Stimulated activated naive B cell treated with anti-CD40 and anti-IgM and Interleukin-4, amounts not matched to agents 10 μg/mL and 1 μg/mL and 100 μg/mL, for 72 hours (primary cell): ENCODE data around the gene SLC6A6.
"Not testable (repeated sequence)": the region's sequence is repeated elsewhere in the genome, so short reads cannot be mapped to it uniquely, and the experiment has no call there.

Source experiments
- ATAC-seq, 2 donors: fragments of 150-1000 bp; cut with Tn5 transposase; replicated peaks; 2 replicates each; pipeline ENCODE4 v1.10.0; 2021; ENCODE audit warnings: moderate library complexity in 1 of 2
- DNase-seq: peaks from one replicate; pipeline ENCODE4 v3.0.0; 2021
- H3K27ac Mint-ChIP-seq: one replicate; pipeline ENCODE4 v1.8.0; 2022; ENCODE audit warnings: mild to moderate bottlenecking, mixed read lengths
- H3K27me3 Mint-ChIP-seq, 2 donors: one replicate each; pipeline ENCODE4 v1.8.0; 2022; ENCODE audit warnings: mixed read lengths in 2 of 2
- H3K36me3 Mint-ChIP-seq, 2 donors: one replicate each; pipeline ENCODE4 v1.8.0; 2022; ENCODE audit warnings: mixed read lengths in 2 of 2, mild to moderate bottlenecking in 1 of 2
- H3K4me1 Mint-ChIP-seq, 2 donors: one replicate each; pipeline ENCODE4 v1.8.0; 2022; ENCODE audit warnings: mixed read lengths in 2 of 2, mild to moderate bottlenecking in 1 of 2
- H3K4me3 Mint-ChIP-seq, 2 donors: one replicate each; pipeline ENCODE4 v1.8.0; 2022; ENCODE audit warnings: mild to moderate bottlenecking in 2 of 2, mixed read lengths in 2 of 2, moderate library complexity in 1 of 2
- H3K9me3 Mint-ChIP-seq, 2 donors: one replicate each; pipeline ENCODE4 v1.8.0; 2022; ENCODE audit warnings: mixed read lengths in 2 of 2, mild to moderate bottlenecking in 1 of 2

SLC6A6 gene

GRCh38 chr3:14398797-14399106 is 3.7 kb upstream of the SLC6A6 start:
- Mint-ChIP-seq H3K4me1 (peaks cover 31 to 48% of the 10 kb centered on the region in 2 donors), H3K27ac (no peak overlapping the region), H3K36me3 (peaks cover 0 to 5% of the 10 kb centered on the region in 2 donors), H3K9me3 (no peaks in the 10 kb centered on the region), H3K27me3 (no peaks in the 10 kb centered on the region), H3K4me3 (no peak overlapping the region)
- DNase-seq (no peak), ATAC-seq (no peak)

- Mint-ChIP-seq H3K4me1 (peaks cover 43 to 69% of the 10 kb centered on the region in 2 donors), H3K27ac (peak overlapping the region; percentile 98), H3K4me3 (peak overlapping the region; percentile 93 to 97), H3K27me3 (no peaks in the 10 kb centered on the region), H3K36me3 (peaks cover 8 to 24% of the 10 kb centered on the region in 2 donors), H3K9me3 (no peaks in the 10 kb centered on the region)
- DNase-seq (no peak), ATAC-seq (peak; percentile 2 to 3)
Observed at GRCh38 chr3:14401692-14402303, 608 bp upstream of the SLC6A6 start.

GRCh38 chr3:14403619-14404155 is 1.3 kb downstream of the SLC6A6 start:
- H3K27me3 Mint-ChIP-seq = no peaks in the 10 kb centered on the region
- DNase-seq = no peak
- H3K9me3 Mint-ChIP-seq = no peaks in the 10 kb centered on the region
- H3K36me3 Mint-ChIP-seq = peaks cover 11 to 32% of the 10 kb centered on the region in 2 donors
- ATAC-seq = no peak
- peak overlapping the region; percentile 96 for H3K27ac Mint-ChIP-seq
- H3K4me3 Mint-ChIP-seq = peak overlapping the region; percentile 93 to 97
- peaks cover 40 to 69% of the 10 kb centered on the region in 2 donors for H3K4me1 Mint-ChIP-seq

DNA sequence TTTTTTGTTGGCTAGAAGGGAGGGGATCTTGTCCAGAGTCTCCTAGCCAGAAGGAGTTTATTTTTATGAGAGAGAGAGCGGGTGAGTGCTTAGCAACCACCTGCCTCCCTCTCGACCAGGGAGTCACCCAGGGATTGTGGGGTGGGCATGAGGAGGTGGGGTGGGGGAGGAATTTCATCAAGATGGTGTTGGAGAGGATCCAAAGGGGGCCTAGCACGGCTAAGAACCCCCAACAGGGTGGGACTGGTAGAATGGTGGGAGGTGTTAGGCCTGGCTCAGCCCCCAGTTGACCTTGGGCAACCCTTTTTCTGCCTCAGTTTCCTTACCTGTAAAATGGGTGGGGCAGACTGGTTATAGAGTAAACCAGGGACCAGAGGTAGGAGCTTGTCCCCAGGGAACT is 1.8 kb downstream of the SLC6A6 start:
- H3K27me3 Mint-ChIP-seq = no peaks in the 10 kb centered on the region
- no peaks in the 10 kb centered on the region for H3K9me3 Mint-ChIP-seq
- peaks cover 13 to 32% of the 10 kb centered on the region in 2 donors for H3K36me3 Mint-ChIP-seq
- DNase-seq = no peak
- no peak for ATAC-seq
- peak overlapping the region; percentile 93 to 97 for H3K4me3 Mint-ChIP-seq
- peaks cover 40 to 72% of the 10 kb centered on the region in 2 donors for H3K4me1 Mint-ChIP-seq
- peak overlapping the region; percentile 96 for H3K27ac Mint-ChIP-seq

DNA sequence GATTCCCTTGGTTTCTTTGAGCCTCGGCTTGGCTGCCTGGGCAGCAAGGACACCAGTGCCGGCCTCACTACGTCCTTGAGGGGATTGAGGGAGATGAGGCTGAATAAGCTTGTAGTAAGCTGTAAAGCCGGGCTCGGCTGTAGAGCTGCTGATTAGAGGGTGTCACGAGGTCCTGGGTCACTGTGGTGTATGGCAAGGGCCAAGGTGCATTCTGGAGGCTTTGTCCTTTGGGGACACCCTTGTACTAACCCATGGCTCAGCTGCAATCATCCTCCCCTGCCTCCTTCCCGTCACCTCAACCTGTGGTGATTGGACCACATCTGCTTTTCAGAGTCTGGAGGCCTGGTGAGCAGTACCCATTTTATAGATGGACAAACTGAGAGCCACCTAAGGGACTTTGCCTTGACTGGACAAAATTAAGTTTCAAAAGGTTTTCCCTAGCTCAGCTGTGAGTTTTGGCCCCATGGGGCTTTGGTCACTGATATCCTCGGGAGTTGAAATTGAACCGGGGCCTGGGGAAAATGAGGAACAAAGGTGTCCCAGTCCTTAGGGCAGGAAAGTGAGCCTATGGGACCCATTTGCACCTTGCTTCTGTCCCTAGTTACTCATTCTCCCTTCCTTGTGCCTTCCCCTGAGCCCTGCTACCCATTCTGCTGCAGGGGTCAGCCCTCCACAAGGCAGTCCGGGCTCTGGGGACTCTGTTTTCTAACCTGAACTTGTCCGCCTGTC is 2.4 kb downstream of the SLC6A6 start:
- H3K4me1 Mint-ChIP-seq = peaks cover 45 to 78% of the 10 kb centered on the region in 2 donors

GRCh38 chr3:14405360-14406238 is 3.2 kb downstream of the SLC6A6 start:
- Mint-ChIP-seq H3K27me3 (no peaks in the 10 kb centered on the region), H3K27ac (peak overlapping the region; percentile 5), H3K9me3 (no peaks in the 10 kb centered on the region), H3K4me3 (peak overlapping the region; percentile 39 to 61), H3K4me1 (peaks cover 50 to 83% of the 10 kb centered on the region in 2 donors), H3K36me3 (peaks cover 15 to 38% of the 10 kb centered on the region in 2 donors)
- DNase-seq (no peak), ATAC-seq (no peak)

More for the DNA sequence above, 2.4 kb downstream of the SLC6A6 start:
- DNase-seq (no peak), ATAC-seq (no peak)
- Mint-ChIP-seq H3K27ac (peak overlapping the region; percentile 96), H3K27me3 (no peaks in the 10 kb centered on the region), H3K4me3 (peak overlapping the region; percentile 93 to 97), H3K9me3 (no peaks in the 10 kb centered on the region), H3K36me3 (peaks cover 15 to 37% of the 10 kb centered on the region in 2 donors)

GRCh38 chr3:14406336-14406735 is 3.9 kb downstream of the SLC6A6 start:
- ATAC-seq = no peak

GRCh38 chr3:14406766-14407165 is 4.4 kb downstream of the SLC6A6 start:
- no peak for DNase-seq
- H3K36me3 Mint-ChIP-seq = peaks cover 24 to 50% of the 10 kb centered on the region in 2 donors
- H3K4me1 Mint-ChIP-seq = peaks cover 54 to 83% of the 10 kb centered on the region in 2 donors
- no peak overlapping the region for H3K4me3 Mint-ChIP-seq
- no peak overlapping the region for H3K27ac Mint-ChIP-seq
- no peaks in the 10 kb centered on the region for H3K9me3 Mint-ChIP-seq
- no peaks in the 10 kb centered on the region for H3K27me3 Mint-ChIP-seq
- no peak for ATAC-seq

More at GRCh38 chr3:14406336-14406735, 3.9 kb downstream of the SLC6A6 start:
- no peak overlapping the region for H3K4me3 Mint-ChIP-seq
- no peak for DNase-seq
- H3K36me3 Mint-ChIP-seq = peaks cover 20 to 45% of the 10 kb centered on the region in 2 donors
- peaks cover 53 to 83% of the 10 kb centered on the region in 2 donors for H3K4me1 Mint-ChIP-seq
- H3K9me3 Mint-ChIP-seq = no peaks in the 10 kb centered on the region
- peak overlapping the region; percentile 42 for H3K27ac Mint-ChIP-seq
- no peaks in the 10 kb centered on the region for H3K27me3 Mint-ChIP-seq

GRCh38 chr3:14407203-14407602 is 4.8 kb downstream of the SLC6A6 start:
- ATAC-seq = no peak
- no peak overlapping the region for H3K27ac Mint-ChIP-seq
- H3K9me3 Mint-ChIP-seq = no peaks in the 10 kb centered on the region
- H3K27me3 Mint-ChIP-seq = no peaks in the 10 kb centered on the region
- peaks cover 24 to 52% of the 10 kb centered on the region in 2 donors for H3K36me3 Mint-ChIP-seq
- DNase-seq = no peak
- peaks cover 53 to 82% of the 10 kb centered on the region in 2 donors for H3K4me1 Mint-ChIP-seq
- H3K4me3 Mint-ChIP-seq = no peak overlapping the region

GRCh38 chr3:14409779-14410063 is 7.3 kb downstream of the SLC6A6 start:
- ATAC-seq, H3K9me3 Mint-ChIP-seq, H3K27me3 Mint-ChIP-seq, DNase-seq: not testable (repeated sequence)
- Mint-ChIP-seq H3K4me3 (peak overlapping the region in 1 of 2 donors; percentile 41), H3K27ac (peak overlapping the region; percentile 96), H3K4me1 (peaks cover 58 to 87% of the 10 kb centered on the region in 2 donors), H3K36me3 (peaks cover 29 to 52% of the 10 kb centered on the region in 2 donors)

- Mint-ChIP-seq H3K27ac (peak overlapping the region; percentile 96), H3K36me3 (peaks cover 32 to 55% of the 10 kb centered on the region in 2 donors), H3K4me3 (peak overlapping the region; percentile 58 to 63), H3K9me3 (no peaks in the 10 kb centered on the region), H3K4me1 (peaks cover 61 to 87% of the 10 kb centered on the region in 2 donors), H3K27me3 (no peaks in the 10 kb centered on the region)
- DNase-seq (no peak), ATAC-seq (peak; percentile 40 to 41)
Observed at GRCh38 chr3:14410106-14410502, 7.7 kb downstream of the SLC6A6 start.

DNA sequence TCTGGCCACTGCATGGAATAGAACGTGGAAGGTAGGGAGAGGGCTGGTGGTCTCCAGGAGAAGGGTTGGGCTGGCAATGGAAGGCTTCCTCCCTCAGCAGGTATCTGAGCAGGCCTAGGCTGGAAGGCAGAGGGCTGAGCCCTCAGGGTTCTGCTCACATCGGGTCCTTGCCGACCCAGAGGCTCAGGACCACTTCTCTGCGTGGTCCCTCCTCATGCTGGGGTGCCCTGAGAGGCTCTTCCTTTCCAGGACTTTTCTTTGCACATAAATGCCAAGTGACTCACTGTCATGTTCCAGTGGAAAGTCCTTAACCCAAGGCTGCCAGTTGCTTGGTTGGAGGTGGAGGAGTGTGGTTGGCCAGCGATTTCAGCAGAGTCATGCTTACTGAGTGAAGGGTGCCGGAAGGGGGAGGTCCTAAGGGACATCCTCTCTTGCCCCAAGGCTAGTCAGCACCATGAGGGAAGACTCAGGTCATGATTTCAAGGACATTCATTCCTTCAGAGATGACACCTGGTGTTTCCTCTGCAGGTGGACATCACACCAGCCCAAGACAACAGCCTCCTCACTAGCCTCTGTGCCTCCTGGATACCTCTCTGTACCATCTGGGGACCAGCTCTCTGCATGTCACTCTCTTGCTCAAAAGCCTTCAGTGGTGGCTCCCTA is 8.2 kb downstream of the SLC6A6 start:
- Mint-ChIP-seq H3K4me1 (peaks cover 59 to 87% of the 10 kb centered on the region in 2 donors), H3K27ac (peak overlapping the region; percentile 96), H3K27me3 (no peaks in the 10 kb centered on the region), H3K9me3 (no peaks in the 10 kb centered on the region), H3K4me3 (peak overlapping the region; percentile 58 to 63), H3K36me3 (peaks cover 32 to 54% of the 10 kb centered on the region in 2 donors)
- peak; percentile 87 for ATAC-seq
- DNase-seq = peak; percentile 55

DNA sequence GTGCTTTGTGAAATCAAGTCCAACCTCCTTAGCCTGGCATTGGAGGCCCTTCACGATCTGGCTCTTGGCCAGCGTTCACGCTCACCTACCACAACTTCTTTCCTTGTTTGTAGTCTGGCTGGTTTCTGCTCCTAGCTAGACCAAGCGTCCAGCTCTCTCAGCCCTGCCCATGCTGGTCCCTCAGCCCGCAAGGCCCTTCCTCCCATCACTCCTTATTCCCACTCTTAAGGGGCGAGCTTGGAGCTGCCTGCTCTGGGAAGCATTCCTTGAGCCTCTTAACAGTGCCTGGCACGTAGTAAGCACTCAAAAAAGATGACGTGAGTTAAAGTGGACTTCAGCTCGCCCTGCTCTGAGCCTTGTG is 8.7 kb downstream of the SLC6A6 start:
- Mint-ChIP-seq H3K27me3 (no peaks in the 10 kb centered on the region), H3K36me3 (peaks cover 29 to 54% of the 10 kb centered on the region in 2 donors), H3K9me3 (no peaks in the 10 kb centered on the region), H3K4me3 (peak overlapping the region in 1 of 2 donors; percentile 55), H3K4me1 (peaks cover 59 to 87% of the 10 kb centered on the region in 2 donors), H3K27ac (peak overlapping the region; percentile 96)
- DNase-seq (no peak), ATAC-seq (no peak)

- Mint-ChIP-seq H3K36me3 (peaks cover 30 to 55% of the 10 kb centered on the region in 2 donors), H3K4me3 (no peak overlapping the region), H3K27me3 (no peaks in the 10 kb centered on the region), H3K9me3 (no peaks in the 10 kb centered on the region), H3K27ac (peak overlapping the region; percentile 5), H3K4me1 (peaks cover 56 to 83% of the 10 kb centered on the region in 2 donors)
- DNase-seq (no peak), ATAC-seq (no peak)
Observed at GRCh38 chr3:14411988-14412387, 9.6 kb downstream of the SLC6A6 start.
